Measurements from ENCODE around the gene OCRL.

Gene OCRL

DNA sequence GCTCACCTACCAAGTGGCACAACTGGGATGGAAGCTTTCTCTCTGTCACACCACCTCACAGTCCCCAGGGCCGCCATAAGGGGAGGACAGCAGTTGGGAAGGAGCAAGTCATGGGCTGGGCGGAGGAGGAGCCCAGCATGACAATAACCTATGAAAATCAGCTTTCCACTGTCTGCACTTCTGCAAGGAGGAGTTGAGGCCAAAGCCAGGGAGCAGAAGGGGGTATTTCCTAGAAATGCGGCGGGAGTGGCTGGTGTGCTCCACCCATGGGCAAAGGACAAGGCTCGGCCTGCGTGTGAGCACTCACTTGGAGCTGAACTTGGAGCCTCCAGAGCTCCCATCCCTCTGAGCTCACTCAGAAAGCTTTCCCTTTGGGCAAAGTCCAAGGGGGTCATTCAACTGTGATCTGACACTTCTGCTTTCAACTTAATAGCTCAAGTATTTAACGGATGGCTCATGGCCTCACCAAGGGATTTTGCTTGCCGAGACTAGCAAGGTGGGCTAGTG, 96.2 kb downstream of the OCRL start:
- POLR2A ChIA-PET: no interaction called here
- CTCF ChIA-PET: interaction anchor here (0.8 to 10.1 kb wide), 20 partner anchors 9 to 424 kb away, joined by 3 to 260 read pairs (median 6); partner anchors contain the start of gene APLN
- DNase-seq (ENCODE audit: low read depth, low spot score): no peak
- H3K4me3 ChIP-seq (ENCODE audit: low read depth, low read length): no peak overlapping the region
- TF ChIP-seq, protein P1, sequence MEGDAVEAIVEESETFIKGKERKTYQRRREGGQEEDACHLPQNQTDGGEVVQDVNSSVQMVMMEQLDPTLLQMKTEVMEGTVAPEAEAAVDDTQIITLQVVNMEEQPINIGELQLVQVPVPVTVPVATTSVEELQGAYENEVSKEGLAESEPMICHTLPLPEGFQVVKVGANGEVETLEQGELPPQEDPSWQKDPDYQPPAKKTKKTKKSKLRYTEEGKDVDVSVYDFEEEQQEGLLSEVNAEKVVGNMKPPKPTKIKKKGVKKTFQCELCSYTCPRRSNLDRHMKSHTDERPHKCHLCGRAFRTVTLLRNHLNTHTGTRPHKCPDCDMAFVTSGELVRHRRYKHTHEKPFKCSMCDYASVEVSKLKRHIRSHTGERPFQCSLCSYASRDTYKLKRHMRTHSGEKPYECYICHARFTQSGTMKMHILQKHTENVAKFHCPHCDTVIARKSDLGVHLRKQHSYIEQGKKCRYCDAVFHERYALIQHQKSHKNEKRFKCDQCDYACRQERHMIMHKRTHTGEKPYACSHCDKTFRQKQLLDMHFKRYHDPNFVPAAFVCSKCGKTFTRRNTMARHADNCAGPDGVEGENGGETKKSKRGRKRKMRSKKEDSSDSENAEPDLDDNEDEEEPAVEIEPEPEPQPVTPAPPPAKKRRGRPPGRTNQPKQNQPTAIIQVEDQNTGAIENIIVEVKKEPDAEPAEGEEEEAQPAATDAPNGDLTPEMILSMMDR (IDR thresholded peaks at IDR 0.05; ENCODE audit: insufficient read depth, low read length, missing control alignments): no peak

DNA sequence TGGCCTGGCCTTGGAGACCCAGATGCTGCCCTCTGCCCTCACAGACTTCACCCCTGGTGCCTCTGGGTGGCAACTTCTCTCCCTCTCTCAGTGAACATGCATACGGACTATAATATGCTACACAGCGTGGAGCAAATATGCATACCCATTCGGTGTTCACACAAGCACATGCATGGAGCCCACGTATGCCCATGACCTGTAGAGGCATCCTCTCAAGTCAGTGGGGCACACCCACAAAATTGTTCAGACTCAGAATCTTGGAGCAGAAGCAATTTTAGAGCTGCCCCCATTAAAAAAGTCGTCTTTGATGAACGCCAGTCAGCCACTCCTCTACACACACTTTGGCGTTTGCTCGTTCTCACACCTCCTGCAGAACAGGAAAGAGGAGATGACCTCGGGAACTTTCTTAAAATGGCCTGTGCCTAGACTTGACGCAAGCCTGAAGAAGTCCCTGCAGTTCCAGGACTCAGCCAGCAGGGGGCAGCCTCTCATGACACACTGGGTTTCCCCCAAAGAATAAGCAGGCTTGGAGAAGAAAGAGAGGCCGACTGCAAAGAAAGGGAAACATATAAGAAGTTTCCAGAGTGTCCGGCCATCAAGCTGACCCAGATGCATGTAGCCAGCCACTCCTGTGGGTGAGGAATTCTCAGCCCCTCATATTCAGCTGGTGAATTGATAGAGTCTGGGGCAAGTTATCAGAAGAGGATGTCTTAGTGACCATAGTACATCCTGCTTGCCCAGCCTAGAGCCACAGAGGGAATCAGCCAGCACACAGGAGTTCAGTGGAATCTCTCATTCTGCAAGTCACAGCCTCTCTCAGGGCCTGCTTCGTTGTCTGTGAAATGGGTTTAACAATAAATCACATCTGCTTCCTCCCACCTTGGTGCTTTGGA, 97.4 kb downstream of the OCRL start:
- H3K4me3 ChIP-seq (ENCODE audit: low read depth, low read length): no peak overlapping the region
- no peak for DNase-seq (ENCODE audit: low read depth, low spot score)
- TF ChIP-seq, protein P1 (IDR thresholded peaks at IDR 0.05; ENCODE audit: insufficient read depth, low read length, missing control alignments): peak; percentile 72
- ChIA-PET POLR2A (interaction anchor here (0.7 kb wide), 1 partner anchor 39 kb away, joined by 3 read pairs; no protein-coding TSS in a partner anchor), CTCF (interaction anchor here (0.7 to 10.1 kb wide), 26 partner anchors 10 to 288 kb away, joined by 3 to 260 read pairs (median 4); partner anchors contain the start of gene APLN)

DNA sequence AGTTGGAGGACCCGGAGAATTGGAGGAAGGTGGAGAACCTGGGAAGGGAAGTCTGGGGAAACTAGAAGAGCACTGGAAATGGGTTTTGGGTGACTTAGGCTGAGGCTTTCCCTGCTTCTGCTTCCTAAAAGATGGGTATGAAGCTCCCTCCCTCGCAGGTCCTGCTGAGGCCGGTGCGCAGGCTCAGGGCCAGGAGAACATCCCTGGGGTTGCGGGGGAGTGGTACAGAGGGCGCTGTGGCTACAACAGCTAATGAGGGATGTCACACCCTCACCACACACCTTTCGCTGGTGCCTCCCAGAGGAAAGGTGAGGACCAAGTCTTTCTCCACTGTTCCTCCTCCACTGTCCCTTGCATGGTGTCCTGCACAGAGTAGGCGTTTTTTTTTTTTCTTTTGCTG, 98.9 kb downstream of the OCRL start:
- POLR2A ChIA-PET: no interaction called here
- TF ChIP-seq, protein P1 (IDR thresholded peaks at IDR 0.05; ENCODE audit: insufficient read depth, low read length, missing control alignments): no peak
- CTCF ChIA-PET: interaction anchor here (1.3 to 10.1 kb wide), 7 partner anchors 11 to 184 kb away, joined by 3 to 260 read pairs (median 8); no protein-coding TSS in a partner anchor
- H3K4me3 ChIP-seq (ENCODE audit: low read depth, low read length): no peak overlapping the region
- no peak for DNase-seq (ENCODE audit: low read depth, low spot score)

DNA sequence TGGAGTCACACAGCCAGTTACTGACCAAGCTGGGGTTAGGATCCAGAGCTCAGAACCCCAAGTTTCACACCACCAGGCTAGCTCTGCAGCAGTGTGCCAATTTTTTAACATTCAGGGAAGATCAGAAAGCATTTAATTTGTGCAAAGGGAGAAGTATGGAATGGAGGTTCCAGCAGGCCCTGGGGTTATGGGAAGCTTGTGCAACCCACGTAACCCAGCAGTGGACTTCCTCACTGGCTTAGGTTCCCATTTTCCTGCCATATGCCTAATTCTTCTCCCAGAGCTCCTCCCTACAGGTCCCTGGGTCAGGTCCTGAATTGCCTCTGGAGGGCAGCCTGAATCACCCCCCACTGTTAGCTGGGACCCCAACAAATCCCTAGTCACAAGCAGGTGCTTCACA, 100.7 kb downstream of the OCRL start:
- no peak overlapping the region for H3K4me3 ChIP-seq (ENCODE audit: low read depth, low read length)
- CTCF ChIA-PET: interaction anchor here (1.2 to 10.1 kb wide), 4 partner anchors 10 to 87 kb away, joined by 4 to 260 read pairs (median 4); no protein-coding TSS in a partner anchor
- POLR2A ChIA-PET: no interaction called here
- TF ChIP-seq, protein P1 (IDR thresholded peaks at IDR 0.05; ENCODE audit: insufficient read depth, low read length, missing control alignments): no peak
- no peak for DNase-seq (ENCODE audit: low read depth, low spot score)

DNA sequence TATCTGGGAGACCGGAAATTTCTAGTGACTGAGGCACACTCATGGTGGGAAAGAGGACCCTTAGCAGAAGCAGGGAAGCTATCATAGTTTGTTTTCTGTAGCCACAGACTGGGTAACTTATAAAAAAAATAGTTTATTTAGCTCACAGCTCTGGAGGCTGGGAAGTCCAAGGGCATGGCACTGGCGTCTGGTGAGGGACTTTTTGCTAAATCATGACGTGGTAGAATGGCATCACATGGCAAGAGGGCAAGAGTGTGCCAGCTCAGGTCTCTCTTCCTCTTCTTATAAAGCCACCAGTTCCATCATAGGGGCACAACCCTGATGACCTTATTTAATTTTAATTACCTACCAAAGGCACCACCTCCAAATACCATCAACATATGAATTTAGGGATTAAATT, 101.4 kb downstream of the OCRL start:
- no peak for DNase-seq (ENCODE audit: low read depth, low spot score)
- POLR2A ChIA-PET: no interaction called here
- TF ChIP-seq, protein P1 (IDR thresholded peaks at IDR 0.05; ENCODE audit: insufficient read depth, low read length, missing control alignments): no peak
- H3K4me3 ChIP-seq (ENCODE audit: low read depth, low read length): no peak overlapping the region
- CTCF ChIA-PET: interaction anchor here (1.6 to 10.1 kb wide), 2 partner anchors 10 to 86 kb away, joined by 4 to 260 read pairs; no protein-coding TSS in a partner anchor

DNA sequence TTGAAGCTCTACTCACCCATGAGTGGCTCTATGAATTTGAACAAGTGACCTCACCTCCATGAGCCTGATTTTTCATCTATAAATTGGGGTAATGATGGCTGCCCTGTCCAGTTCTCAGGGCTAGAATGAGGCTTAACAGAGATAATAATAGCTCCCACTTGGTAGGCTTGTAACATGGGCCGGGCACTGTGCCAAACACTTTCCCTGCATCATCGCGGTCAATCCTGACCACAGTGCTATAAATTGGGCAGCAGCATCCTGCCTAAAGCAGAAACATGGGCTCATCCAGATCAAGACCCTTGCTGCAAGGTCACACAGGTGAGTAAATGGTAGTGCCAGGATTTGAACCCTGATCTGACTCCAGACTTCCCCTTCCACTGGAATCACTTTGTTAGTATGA, 101.9 kb downstream of the OCRL start:
- CTCF ChIA-PET: interaction anchor here (10.1 kb wide), 1 partner anchor 86 kb away, joined by 260 read pairs; no protein-coding TSS in a partner anchor
- TF ChIP-seq, protein P1 (IDR thresholded peaks at IDR 0.05; ENCODE audit: insufficient read depth, low read length, missing control alignments): no peak
- POLR2A ChIA-PET: no interaction called here
- no peak for DNase-seq (ENCODE audit: low read depth, low spot score)
- no peak overlapping the region for H3K4me3 ChIP-seq (ENCODE audit: low read depth, low read length)

Measured in AG04449 (cell line).